GM19043 (cell line): Measurements from ENCODE around the gene CC2D2B.
"Not testable (repeated sequence)": the region's sequence is repeated elsewhere in the genome, so short reads cannot be mapped to it uniquely, and the experiment has no call there.

ENCODE experiments used
- ATAC-seq: cut with Tn5 transposase; IDR thresholded peaks from one replicate; pipeline ENCODE4 v1.9.1; 2021; ENCODE audit warnings: low read depth; ENCODE audit not compliant: unreplicated experiment

CC2D2B gene

GRCh38 chr10:95905897-95906580 is 1.7 kb upstream of the CC2D2B start:
- ATAC-seq: not testable (repeated sequence)

GRCh38 chr10:95906677-95907455 is 909 bp upstream of the CC2D2B start:
- peak; percentile 38 for ATAC-seq

- no peak for ATAC-seq
Measured at GRCh38 chr10:95908450-95908849, 675 bp downstream of the CC2D2B start.

GRCh38 chr10:95909561-95909960 is 1.8 kb downstream of the CC2D2B start:
- no peak for ATAC-seq

- not testable (repeated sequence) for ATAC-seq
Measured at GRCh38 chr10:95916039-95916438, 8.3 kb downstream of the CC2D2B start.

GRCh38 chr10:95920798-95921426 is 13.1 kb downstream of the CC2D2B start:
- no peak for ATAC-seq

GRCh38 chr10:95925033-95925432 is 17.3 kb downstream of the CC2D2B start:
- no peak for ATAC-seq

GRCh38 chr10:95935429-95935828 is 27.7 kb downstream of the CC2D2B start:
- ATAC-seq: no peak

- ATAC-seq: no peak
Measured at GRCh38 chr10:95941115-95941514, 33.3 kb downstream of the CC2D2B start.

- no peak for ATAC-seq
Measured at GRCh38 chr10:95963202-95963990, 55.6 kb downstream of the CC2D2B start.

- no peak for ATAC-seq
Measured at GRCh38 chr10:95963991-95964389, 56.2 kb downstream of the CC2D2B start.

GRCh38 chr10:95964756-95965155 is 57.0 kb downstream of the CC2D2B start:
- ATAC-seq: no peak

GRCh38 chr10:95976362-95977229 is 68.8 kb downstream of the CC2D2B start:
- ATAC-seq: no peak

- ATAC-seq: no peak
Measured at GRCh38 chr10:95982200-95982599, 74.4 kb downstream of the CC2D2B start.

GRCh38 chr10:95987685-95988426 is 80.1 kb downstream of the CC2D2B start:
- peak; percentile 83 for ATAC-seq

- ATAC-seq: no peak
Measured at GRCh38 chr10:95988702-95989101, 80.9 kb downstream of the CC2D2B start.

- not testable (repeated sequence) for ATAC-seq
Measured at GRCh38 chr10:95994376-95994775, 86.6 kb downstream of the CC2D2B start.

GRCh38 chr10:95998255-95998784 is 90.5 kb downstream of the CC2D2B start:
- no peak for ATAC-seq

- no peak for ATAC-seq
Measured at GRCh38 chr10:96013956-96014355, 106.2 kb downstream of the CC2D2B start.
